ENCODE measurements around the gene ARHGAP40.

Gene ARHGAP40

DNA sequence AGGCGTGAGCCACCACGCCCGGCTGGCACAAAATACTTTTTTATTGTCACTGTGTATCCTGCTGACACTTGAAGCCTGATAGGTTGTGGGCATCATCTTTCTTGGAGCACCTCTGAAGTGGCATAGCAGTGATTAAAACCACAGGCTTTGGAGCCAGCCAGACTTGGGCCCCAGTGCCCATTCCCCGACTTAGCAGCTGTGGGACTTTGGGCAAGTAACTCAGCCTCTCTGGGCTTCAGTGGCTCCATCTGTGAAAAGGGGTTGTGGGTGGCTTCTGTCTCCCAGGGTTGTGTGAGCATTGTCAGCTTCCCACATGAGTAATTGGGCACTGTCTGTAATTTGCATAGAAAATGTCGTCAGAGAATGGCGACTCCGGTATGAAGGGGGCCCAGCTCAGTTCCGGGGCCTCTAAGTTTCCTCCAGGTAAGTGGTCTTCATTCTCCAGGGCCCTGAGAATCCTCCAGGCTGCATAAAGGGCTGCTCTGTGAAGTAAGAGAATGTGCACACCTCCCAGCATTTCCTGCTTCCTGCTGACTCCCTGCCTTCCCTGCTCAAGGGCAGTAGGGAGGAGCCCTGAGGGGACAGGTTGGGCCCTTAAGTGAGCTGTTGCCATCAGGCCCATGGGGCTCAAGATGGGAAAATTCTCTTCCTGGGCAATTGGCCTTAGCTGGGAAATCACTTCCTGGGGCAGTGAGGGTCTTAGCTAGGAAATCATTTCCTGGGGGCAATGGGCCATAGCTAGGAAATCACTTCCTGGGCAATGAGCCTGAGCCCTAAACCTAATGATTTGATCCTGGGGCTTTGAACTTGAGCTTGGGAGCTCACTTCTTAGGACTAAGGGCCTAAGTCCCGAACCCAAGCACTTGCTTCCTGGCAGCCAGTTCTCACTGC, 27.2 kb downstream of the ARHGAP40 start:
- ATAC-seq: no peak
- TF ChIP-seq ESRRG (CRISPR knock-in tag; IDR thresholded peaks at IDR 0.05) (no peak), ZC3H10 (CRISPR knock-in tag; IDR thresholded peaks at IDR 0.05) (no peak), ZFP3 (CRISPR knock-in tag; IDR thresholded peaks at IDR 0.05) (no peak), ZFP30 (CRISPR knock-in tag; IDR thresholded peaks at IDR 0.05) (no peak), TCF4 (CRISPR knock-in tag; IDR thresholded peaks at IDR 0.05; ENCODE audit: borderline replicate concordance) (no peak), TOX (CRISPR knock-in tag; IDR thresholded peaks at IDR 0.05; ENCODE audit: borderline replicate concordance) (no peak), OSR1 (CRISPR knock-in tag; IDR thresholded peaks at IDR 0.05) (no peak), ZNF8 (CRISPR knock-in tag; IDR thresholded peaks at IDR 0.05) (no peak), ZNF70 (CRISPR knock-in tag; IDR thresholded peaks at IDR 0.05) (no peak), PPARA (CRISPR knock-in tag; IDR thresholded peaks at IDR 0.05; ENCODE audit: borderline replicate concordance) (no peak), ISL1 (CRISPR knock-in tag; IDR thresholded peaks at IDR 0.05) (no peak)
- TF ChIP-seq, protein P1, sequence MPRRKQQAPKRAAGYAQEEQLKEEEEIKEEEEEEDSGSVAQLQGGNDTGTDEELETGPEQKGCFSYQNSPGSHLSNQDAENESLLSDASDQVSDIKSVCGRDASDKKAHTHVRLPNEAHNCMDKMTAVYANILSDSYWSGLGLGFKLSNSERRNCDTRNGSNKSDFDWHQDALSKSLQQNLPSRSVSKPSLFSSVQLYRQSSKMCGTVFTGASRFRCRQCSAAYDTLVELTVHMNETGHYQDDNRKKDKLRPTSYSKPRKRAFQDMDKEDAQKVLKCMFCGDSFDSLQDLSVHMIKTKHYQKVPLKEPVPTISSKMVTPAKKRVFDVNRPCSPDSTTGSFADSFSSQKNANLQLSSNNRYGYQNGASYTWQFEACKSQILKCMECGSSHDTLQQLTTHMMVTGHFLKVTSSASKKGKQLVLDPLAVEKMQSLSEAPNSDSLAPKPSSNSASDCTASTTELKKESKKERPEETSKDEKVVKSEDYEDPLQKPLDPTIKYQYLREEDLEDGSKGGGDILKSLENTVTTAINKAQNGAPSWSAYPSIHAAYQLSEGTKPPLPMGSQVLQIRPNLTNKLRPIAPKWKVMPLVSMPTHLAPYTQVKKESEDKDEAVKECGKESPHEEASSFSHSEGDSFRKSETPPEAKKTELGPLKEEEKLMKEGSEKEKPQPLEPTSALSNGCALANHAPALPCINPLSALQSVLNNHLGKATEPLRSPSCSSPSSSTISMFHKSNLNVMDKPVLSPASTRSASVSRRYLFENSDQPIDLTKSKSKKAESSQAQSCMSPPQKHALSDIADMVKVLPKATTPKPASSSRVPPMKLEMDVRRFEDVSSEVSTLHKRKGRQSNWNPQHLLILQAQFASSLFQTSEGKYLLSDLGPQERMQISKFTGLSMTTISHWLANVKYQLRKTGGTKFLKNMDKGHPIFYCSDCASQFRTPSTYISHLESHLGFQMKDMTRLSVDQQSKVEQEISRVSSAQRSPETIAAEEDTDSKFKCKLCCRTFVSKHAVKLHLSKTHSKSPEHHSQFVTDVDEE (CRISPR knock-in tag; IDR thresholded peaks at IDR 0.05): no peak
- TF ChIP-seq, protein P2, sequence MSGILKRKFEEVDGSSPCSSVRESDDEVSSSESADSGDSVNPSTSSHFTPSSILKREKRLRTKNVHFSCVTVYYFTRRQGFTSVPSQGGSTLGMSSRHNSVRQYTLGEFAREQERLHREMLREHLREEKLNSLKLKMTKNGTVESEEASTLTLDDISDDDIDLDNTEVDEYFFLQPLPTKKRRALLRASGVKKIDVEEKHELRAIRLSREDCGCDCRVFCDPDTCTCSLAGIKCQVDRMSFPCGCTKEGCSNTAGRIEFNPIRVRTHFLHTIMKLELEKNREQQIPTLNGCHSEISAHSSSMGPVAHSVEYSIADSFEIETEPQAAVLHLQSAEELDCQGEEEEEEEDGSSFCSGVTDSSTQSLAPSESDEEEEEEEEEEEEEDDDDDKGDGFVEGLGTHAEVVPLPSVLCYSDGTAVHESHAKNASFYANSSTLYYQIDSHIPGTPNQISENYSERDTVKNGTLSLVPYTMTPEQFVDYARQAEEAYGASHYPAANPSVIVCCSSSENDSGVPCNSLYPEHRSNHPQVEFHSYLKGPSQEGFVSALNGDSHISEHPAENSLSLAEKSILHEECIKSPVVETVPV (CRISPR knock-in tag; IDR thresholded peaks at IDR 0.05): no peak
- TF ChIP-seq, protein P3, sequence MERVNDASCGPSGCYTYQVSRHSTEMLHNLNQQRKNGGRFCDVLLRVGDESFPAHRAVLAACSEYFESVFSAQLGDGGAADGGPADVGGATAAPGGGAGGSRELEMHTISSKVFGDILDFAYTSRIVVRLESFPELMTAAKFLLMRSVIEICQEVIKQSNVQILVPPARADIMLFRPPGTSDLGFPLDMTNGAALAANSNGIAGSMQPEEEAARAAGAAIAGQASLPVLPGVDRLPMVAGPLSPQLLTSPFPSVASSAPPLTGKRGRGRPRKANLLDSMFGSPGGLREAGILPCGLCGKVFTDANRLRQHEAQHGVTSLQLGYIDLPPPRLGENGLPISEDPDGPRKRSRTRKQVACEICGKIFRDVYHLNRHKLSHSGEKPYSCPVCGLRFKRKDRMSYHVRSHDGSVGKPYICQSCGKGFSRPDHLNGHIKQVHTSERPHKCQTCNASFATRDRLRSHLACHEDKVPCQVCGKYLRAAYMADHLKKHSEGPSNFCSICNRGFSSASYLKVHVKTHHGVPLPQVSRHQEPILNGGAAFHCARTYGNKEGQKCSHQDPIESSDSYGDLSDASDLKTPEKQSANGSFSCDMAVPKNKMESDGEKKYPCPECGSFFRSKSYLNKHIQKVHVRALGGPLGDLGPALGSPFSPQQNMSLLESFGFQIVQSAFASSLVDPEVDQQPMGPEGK (CRISPR knock-in tag; IDR thresholded peaks at IDR 0.05; ENCODE audit: borderline replicate concordance): no peak

DNA sequence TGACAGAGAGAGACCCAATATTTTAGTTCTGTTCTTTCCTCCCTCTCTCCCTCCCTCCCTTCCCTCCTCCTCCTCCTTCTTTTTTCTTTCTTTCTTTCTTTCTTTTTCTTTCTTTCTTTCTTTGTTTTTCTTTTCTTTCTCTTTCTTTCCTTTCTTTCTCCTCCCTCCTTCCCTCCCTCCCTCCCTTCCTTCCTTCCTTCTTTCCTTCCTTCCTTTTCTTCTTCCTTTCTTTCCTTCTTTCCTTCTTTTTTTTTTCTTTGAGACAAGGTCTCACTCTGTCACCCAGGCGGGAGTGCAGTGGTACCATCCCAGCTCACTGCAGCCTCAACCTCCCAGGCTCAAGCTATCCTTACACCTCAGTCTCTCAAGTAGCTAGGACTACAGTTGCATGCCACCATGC, 28.4 kb downstream of the ARHGAP40 start:
- TF ChIP-seq BACH2 (CRISPR knock-in tag; IDR thresholded peaks at IDR 0.05; ENCODE audit: borderline replicate concordance): no peak
- TF ChIP-seq ZFP30 (CRISPR knock-in tag; IDR thresholded peaks at IDR 0.05): no peak
- no peak for TF ChIP-seq GLIS3 (CRISPR knock-in tag; IDR thresholded peaks at IDR 0.05)
- ATAC-seq: no peak

DNA sequence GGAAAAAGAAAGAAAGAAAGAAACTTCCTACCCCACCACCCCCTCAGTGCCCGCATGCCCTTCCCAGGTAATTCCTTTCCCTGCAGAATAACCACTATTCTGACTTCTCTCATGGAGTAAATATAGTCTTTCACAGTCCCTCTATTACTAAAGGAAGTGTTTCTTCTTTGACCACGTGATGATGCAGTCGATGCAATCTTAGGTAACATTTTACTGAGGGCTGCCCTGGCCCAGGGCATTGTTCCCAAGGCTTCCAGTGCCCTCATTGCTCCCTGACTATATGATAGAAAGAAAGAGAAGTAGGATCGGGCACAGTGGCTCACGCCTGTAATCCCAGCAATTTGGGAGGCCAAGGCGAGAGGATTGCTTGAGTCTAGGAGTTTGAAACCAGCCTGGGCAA, 29.1 kb downstream of the ARHGAP40 start:
- ATAC-seq: no peak
- TF ChIP-seq, protein P3 (CRISPR knock-in tag; IDR thresholded peaks at IDR 0.05; ENCODE audit: borderline replicate concordance): no peak
- TF ChIP-seq, protein P4, sequence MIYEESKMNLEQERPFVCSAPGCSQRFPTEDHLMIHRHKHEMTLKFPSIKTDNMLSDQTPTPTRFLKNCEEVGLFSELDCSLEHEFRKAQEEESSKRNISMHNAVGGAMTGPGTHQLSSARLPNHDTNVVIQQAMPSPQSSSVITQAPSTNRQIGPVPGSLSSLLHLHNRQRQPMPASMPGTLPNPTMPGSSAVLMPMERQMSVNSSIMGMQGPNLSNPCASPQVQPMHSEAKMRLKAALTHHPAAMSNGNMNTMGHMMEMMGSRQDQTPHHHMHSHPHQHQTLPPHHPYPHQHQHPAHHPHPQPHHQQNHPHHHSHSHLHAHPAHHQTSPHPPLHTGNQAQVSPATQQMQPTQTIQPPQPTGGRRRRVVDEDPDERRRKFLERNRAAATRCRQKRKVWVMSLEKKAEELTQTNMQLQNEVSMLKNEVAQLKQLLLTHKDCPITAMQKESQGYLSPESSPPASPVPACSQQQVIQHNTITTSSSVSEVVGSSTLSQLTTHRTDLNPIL (CRISPR knock-in tag; IDR thresholded peaks at IDR 0.05; ENCODE audit: low read depth): no peak
- TF ChIP-seq ZNF70 (CRISPR knock-in tag; IDR thresholded peaks at IDR 0.05) (no peak), ISL1 (CRISPR knock-in tag; IDR thresholded peaks at IDR 0.05) (no peak), RARB (CRISPR knock-in tag; IDR thresholded peaks at IDR 0.05) (no peak), ZFP30 (CRISPR knock-in tag; IDR thresholded peaks at IDR 0.05) (no peak), BACH2 (CRISPR knock-in tag; IDR thresholded peaks at IDR 0.05; ENCODE audit: borderline replicate concordance) (no peak), ESRRG (CRISPR knock-in tag; IDR thresholded peaks at IDR 0.05) (no peak), ZC3H10 (CRISPR knock-in tag; IDR thresholded peaks at IDR 0.05) (no peak), ZFP3 (CRISPR knock-in tag; IDR thresholded peaks at IDR 0.05) (no peak), ZNF8 (CRISPR knock-in tag; IDR thresholded peaks at IDR 0.05) (no peak), CSDC2 (CRISPR knock-in tag; IDR thresholded peaks at IDR 0.05) (no peak), SNAI2 (CRISPR knock-in tag; IDR thresholded peaks at IDR 0.05) (no peak), TCF4 (CRISPR knock-in tag; IDR thresholded peaks at IDR 0.05; ENCODE audit: borderline replicate concordance) (no peak)
- TF ChIP-seq, protein P1 (CRISPR knock-in tag; IDR thresholded peaks at IDR 0.05): no peak
